Duodenal mucosa (tissue), 2 donors: ENCODE results near the gene PLOD2.

Source experiments
- H3K27ac ChIP-seq: one replicate; pipeline ENCODE4 v1.7.0; 2013; ENCODE audit warnings: low read depth, low read length
- H3K27me3 ChIP-seq, 2 donors: one replicate each; pipeline ENCODE4 v1.7.0; 2013; ENCODE audit warnings: low read length in 2 of 2, control low read depth in 1 of 2; ENCODE audit not compliant: insufficient read depth in 2 of 2, control insufficient read depth in 1 of 2
- H3K36me3 ChIP-seq, 2 donors: one replicate each; pipeline ENCODE4 v1.7.0; 2013; ENCODE audit warnings: low read length in 2 of 2, control low read depth in 1 of 2; ENCODE audit not compliant: insufficient read depth in 2 of 2, control insufficient read depth in 1 of 2
- H3K4me1 ChIP-seq, 2 donors: one replicate each; pipeline ENCODE4 v1.7.0; 2013; ENCODE audit warnings: low read length in 2 of 2, control low read depth in 1 of 2; ENCODE audit not compliant: insufficient read depth in 2 of 2, control insufficient read depth in 1 of 2
- H3K4me3 ChIP-seq, 2 donors: one replicate each; pipeline ENCODE4 v1.7.0; 2013; ENCODE audit warnings: low read length in 2 of 2, low read depth in 1 of 2
- H3K9ac ChIP-seq, 2 donors: one replicate each; pipeline ENCODE4 v1.7.0; 2013; ENCODE audit warnings: low read length in 2 of 2, low read depth in 1 of 2
- H3K9me3 ChIP-seq, 2 donors: one replicate each; pipeline ENCODE4 v1.7.0; 2013; ENCODE audit warnings: low read length in 2 of 2, control low read depth in 1 of 2; ENCODE audit not compliant: control insufficient read depth in 1 of 2

The PLOD2 gene

DNA sequence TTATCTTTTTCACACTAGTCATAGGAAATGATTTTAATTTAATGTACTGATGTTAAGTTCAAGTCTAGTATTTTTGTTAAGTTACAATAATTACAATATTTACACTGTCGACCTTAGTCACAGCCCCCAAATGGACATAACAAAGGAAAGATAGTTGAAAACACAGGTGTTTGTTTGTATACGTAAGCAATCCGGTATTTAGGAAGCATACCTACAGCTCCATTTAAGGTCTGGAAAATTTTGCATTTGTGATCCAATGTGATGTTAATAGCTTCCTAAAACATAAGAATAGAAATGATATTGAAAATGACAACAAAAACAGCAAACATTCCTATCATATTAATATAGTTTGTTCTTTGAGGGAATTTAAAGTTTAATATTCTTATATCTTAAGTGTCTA is 56.9 kb downstream of the PLOD2 start:
- H3K4me1 ChIP-seq: peaks cover 3 to 4% of the 10 kb centered on the region in 2 donors
- no peak overlapping the region for H3K9ac ChIP-seq
- H3K36me3 ChIP-seq: peaks cover 0 to 5% of the 10 kb centered on the region in 2 donors
- no peak overlapping the region for H3K4me3 ChIP-seq
- no peaks in the 10 kb centered on the region for H3K27me3 ChIP-seq
- H3K27ac ChIP-seq: no peak overlapping the region
- H3K9me3 ChIP-seq: no peaks in the 10 kb centered on the region

- Histone ChIP-seq H3K4me3 (no peak overlapping the region), H3K36me3 (peaks cover 0 to 5% of the 10 kb centered on the region in 2 donors), H3K9me3 (no peaks in the 10 kb centered on the region), H3K27me3 (no peaks in the 10 kb centered on the region), H3K27ac (no peak overlapping the region), H3K4me1 (no peaks in the 10 kb centered on the region), H3K9ac (no peak overlapping the region)
Observed at GRCh38 chr3:146102885-146103284, 58.1 kb downstream of the PLOD2 start.

DNA sequence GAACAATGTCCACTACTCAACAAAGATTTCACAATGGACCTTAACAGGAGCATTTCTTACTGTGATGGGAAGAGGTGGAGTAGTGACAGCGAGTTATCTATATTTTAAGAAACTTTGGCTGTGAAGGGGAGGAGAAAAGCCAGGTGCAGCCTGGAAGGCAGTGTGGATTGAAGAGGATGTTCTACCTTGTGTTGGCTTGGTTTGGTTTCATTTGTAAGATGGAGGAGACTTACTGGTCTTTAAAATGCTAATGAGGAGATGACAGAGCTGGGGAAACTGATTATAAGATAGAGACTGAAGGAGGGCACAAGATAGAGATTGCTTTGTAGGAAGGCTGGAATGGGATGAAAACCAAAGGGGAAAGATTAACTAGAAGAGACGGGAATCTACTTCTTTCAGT is 59.4 kb downstream of the PLOD2 start:
- Histone ChIP-seq H3K4me1 (no peaks in the 10 kb centered on the region), H3K27ac (no peak overlapping the region), H3K4me3 (no peak overlapping the region), H3K36me3 (peaks cover 0 to 5% of the 10 kb centered on the region in 2 donors), H3K9ac (no peak overlapping the region), H3K27me3 (no peaks in the 10 kb centered on the region), H3K9me3 (no peaks in the 10 kb centered on the region)

GRCh38 chr3:146100825-146101444 is 60.0 kb downstream of the PLOD2 start:
- H3K9me3 ChIP-seq: no peaks in the 10 kb centered on the region
- H3K36me3 ChIP-seq: peaks cover 0 to 5% of the 10 kb centered on the region in 2 donors
- H3K4me1 ChIP-seq: no peaks in the 10 kb centered on the region
- H3K27me3 ChIP-seq: no peaks in the 10 kb centered on the region
- no peak overlapping the region for H3K9ac ChIP-seq
- H3K4me3 ChIP-seq: no peak overlapping the region
- H3K27ac ChIP-seq: no peak overlapping the region

- Histone ChIP-seq H3K36me3 (peaks cover 0 to 5% of the 10 kb centered on the region in 2 donors), H3K9me3 (no peaks in the 10 kb centered on the region), H3K27me3 (no peaks in the 10 kb centered on the region), H3K4me1 (no peaks in the 10 kb centered on the region), H3K4me3 (no peak overlapping the region), H3K9ac (no peak overlapping the region), H3K27ac (no peak overlapping the region)
Observed at GRCh38 chr3:146100180-146100579, 60.8 kb downstream of the PLOD2 start.

GRCh38 chr3:146099316-146099715 is 61.7 kb downstream of the PLOD2 start:
- Histone ChIP-seq H3K27me3 (no peaks in the 10 kb centered on the region), H3K4me1 (no peaks in the 10 kb centered on the region), H3K9me3 (no peaks in the 10 kb centered on the region), H3K4me3 (no peak overlapping the region), H3K9ac (no peak overlapping the region), H3K36me3 (peaks cover 0 to 5% of the 10 kb centered on the region in 2 donors), H3K27ac (no peak overlapping the region)

GRCh38 chr3:146093896-146094295 is 67.1 kb downstream of the PLOD2 start:
- Histone ChIP-seq H3K4me3 (no peak overlapping the region), H3K9me3 (no peaks in the 10 kb centered on the region), H3K36me3 (no peaks in the 10 kb centered on the region), H3K27ac (no peak overlapping the region), H3K4me1 (no peaks in the 10 kb centered on the region), H3K27me3 (no peaks in the 10 kb centered on the region), H3K9ac (no peak overlapping the region)

DNA sequence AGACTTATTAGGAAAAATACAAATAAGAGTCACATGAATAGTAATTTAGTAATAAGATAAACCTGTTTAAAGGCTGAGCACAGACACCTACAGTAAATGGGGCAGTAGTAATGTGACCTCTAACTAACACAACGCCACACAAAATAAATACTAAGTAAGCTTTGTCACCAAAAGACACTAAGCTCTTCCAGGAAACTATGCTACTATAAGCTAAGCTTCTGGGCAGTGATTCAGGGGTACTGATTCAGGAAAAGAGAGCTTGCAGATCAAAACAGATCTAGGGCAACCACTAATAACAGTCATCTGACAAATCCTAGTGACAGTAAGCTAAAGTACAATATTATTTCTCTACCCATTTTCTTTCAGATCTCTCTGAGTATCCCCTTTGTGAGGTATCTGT is 68.8 kb downstream of the PLOD2 start:
- Histone ChIP-seq H3K9me3 (no peaks in the 10 kb centered on the region), H3K9ac (no peak overlapping the region), H3K27ac (no peak overlapping the region), H3K36me3 (no peaks in the 10 kb centered on the region), H3K4me3 (no peak overlapping the region), H3K4me1 (no peaks in the 10 kb centered on the region), H3K27me3 (no peaks in the 10 kb centered on the region)

DNA sequence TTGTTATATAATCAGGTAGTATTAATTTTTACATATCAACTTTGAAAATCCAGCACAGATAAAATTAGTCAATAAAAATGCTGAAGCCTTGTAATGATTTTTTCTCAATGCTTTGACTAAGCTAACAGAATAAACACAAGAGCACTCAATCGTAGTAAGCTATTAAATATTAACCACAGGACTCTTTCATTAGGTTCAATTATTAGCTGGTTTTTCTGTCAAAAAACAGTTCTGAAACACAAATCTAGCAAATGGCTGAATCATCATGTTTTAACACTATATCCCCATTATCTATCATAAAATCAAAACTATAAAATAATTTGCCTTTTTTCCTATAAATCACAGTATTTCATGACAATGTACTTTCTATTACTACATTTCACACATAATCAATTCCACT is 69.6 kb downstream of the PLOD2 start:
- Histone ChIP-seq H3K4me3 (no peak overlapping the region), H3K36me3 (no peaks in the 10 kb centered on the region), H3K27me3 (no peaks in the 10 kb centered on the region), H3K9ac (no peak overlapping the region), H3K9me3 (no peaks in the 10 kb centered on the region), H3K4me1 (no peaks in the 10 kb centered on the region), H3K27ac (no peak overlapping the region)

GRCh38 chr3:146090521-146090920 is 70.5 kb downstream of the PLOD2 start:
- no peaks in the 10 kb centered on the region for H3K4me1 ChIP-seq
- H3K36me3 ChIP-seq: no peaks in the 10 kb centered on the region
- no peak overlapping the region for H3K27ac ChIP-seq
- no peak overlapping the region for H3K4me3 ChIP-seq
- no peaks in the 10 kb centered on the region for H3K27me3 ChIP-seq
- H3K9ac ChIP-seq: no peak overlapping the region
- H3K9me3 ChIP-seq: no peaks in the 10 kb centered on the region

GRCh38 chr3:146088840-146089239 is 72.1 kb downstream of the PLOD2 start:
- no peaks in the 10 kb centered on the region for H3K36me3 ChIP-seq
- H3K4me1 ChIP-seq: no peaks in the 10 kb centered on the region
- H3K9ac ChIP-seq: no peak overlapping the region
- no peaks in the 10 kb centered on the region for H3K9me3 ChIP-seq
- no peak overlapping the region for H3K4me3 ChIP-seq
- H3K27ac ChIP-seq: no peak overlapping the region
- no peaks in the 10 kb centered on the region for H3K27me3 ChIP-seq
